GM11168 (cell line): Measurements from ENCODE around the gene MRPL19.

Experiments used
- in situ Hi-C: fragments of 300-500 bp; cut with MboI; formaldehyde crosslinking; loops from one replicate; pipeline ENCODE4 v1.12.0; 2022; ENCODE audit warnings: low sequenced_read_pairs; ENCODE audit not compliant: unreplicated experiment

Gene MRPL19

GRCh38 chr2:75646583-75647425, at the start of gene MRPL19:
MRPL19 (plus strand) TSS chr2:75646783; CDS start chr2:75646808, 25 bp downstream.
- in situ Hi-C loops: no loop called here

- in situ Hi-C loops: no loop called here
Observed at GRCh38 chr2:75596784-75597183, 49.8 kb upstream of the MRPL19 start.

GRCh38 chr2:75597949-75598348, 48.6 kb upstream of the MRPL19 start:
- in situ Hi-C loops: no loop called here

- in situ Hi-C loops: no loop called here
Observed at GRCh38 chr2:75598589-75599155, 47.9 kb upstream of the MRPL19 start.

DNA sequence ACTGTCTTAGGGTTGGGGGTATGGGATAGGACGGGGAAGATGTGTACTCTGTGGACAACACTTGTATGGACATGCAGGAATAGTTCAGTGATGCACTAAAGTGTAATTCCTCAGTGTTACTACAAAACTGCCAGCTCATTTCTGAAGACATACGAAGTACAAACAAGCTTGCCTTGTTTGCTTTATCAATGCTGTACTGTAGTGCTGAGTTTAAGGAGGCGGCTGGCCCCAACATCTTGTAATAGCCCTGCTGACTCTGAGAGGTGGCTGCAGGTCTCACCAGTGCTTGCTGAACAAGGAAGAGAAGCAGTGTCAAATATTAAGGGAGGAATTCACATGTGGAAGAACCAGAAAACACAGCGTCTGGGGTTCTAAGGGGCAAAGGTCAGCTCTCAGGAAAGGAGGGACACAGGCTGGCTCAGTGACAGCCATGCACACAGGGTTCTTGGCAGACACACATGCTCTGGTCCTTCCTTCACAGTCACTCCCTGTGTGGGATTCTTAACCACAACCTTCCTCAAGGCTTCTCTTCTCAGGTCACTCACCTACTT, 46.0 kb upstream of the MRPL19 start:
- in situ Hi-C loops: loop anchor here (25.0 kb wide), 3 partner anchors 138 to 688 kb away; no protein-coding TSS in a partner anchor

GRCh38 chr2:75602724-75603342, 43.8 kb upstream of the MRPL19 start:
- in situ Hi-C loops: loop anchor here (25.0 kb wide), 3 partner anchors 141 to 691 kb away; no protein-coding TSS in a partner anchor

DNA sequence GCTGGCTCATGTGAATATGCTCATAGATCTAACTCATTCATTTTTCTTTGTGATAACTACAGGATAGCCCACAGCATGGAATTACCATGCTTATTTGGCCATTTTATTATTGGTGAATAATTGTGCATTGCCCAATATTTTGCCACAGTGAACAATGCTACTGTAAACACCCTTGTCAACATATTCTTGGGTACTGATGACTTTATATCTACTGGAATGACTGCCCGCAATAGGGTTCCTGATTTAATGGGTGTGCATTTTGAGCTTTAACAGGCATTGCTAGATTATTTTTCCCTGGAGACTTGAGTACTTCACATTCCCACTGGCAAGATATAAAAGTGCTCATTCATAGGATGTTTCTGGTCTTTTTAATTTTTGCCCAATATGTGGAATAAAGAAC, 43.1 kb upstream of the MRPL19 start:
- in situ Hi-C loops: loop anchor here (25.0 kb wide), 3 partner anchors 141 to 691 kb away; no protein-coding TSS in a partner anchor

GRCh38 chr2:75604484-75604883, 42.1 kb upstream of the MRPL19 start:
- in situ Hi-C loops: loop anchor here (25.0 kb wide), 3 partner anchors 142 to 692 kb away; no protein-coding TSS in a partner anchor

GRCh38 chr2:75605770-75606529, 40.6 kb upstream of the MRPL19 start:
- in situ Hi-C loops: loop anchor here (25.0 kb wide), 3 partner anchors 144 to 694 kb away; no protein-coding TSS in a partner anchor

DNA sequence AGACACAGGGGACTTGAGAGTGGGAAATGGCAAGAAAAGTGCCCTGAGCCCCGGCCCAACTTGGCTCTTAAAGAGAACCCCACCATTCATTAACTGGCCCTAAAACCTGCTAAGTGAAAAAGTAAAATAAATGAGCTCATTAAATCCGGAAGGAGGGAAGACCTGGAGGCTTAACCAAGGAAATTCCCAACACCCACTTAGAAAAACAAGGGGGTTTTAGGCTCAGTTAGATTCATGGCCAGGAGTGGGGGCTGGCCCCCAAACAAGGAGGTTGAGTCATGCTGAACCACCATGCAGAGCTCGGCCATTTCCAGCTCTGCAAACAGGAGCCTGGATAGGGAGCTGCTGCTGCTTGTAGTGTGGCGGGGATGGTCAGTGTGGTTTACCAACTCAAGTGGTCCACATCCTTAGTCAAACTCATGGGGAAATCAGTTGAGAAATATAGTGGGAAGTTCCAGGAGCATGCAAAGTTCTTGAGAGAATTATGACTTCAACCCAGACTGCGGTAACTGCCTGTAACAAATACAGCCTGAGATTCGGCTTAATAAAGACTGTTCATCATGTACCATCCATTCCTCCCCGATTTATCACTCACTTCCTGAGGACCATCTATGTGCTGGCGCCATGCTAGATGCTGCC, 39.7 kb upstream of the MRPL19 start:
- in situ Hi-C loops: loop anchor here (25.0 kb wide), 3 partner anchors 145 to 695 kb away; no protein-coding TSS in a partner anchor

GRCh38 chr2:75607400-75607798, 39.2 kb upstream of the MRPL19 start:
- in situ Hi-C loops: loop anchor here (25.0 kb wide), 3 partner anchors 145 to 695 kb away; no protein-coding TSS in a partner anchor

DNA sequence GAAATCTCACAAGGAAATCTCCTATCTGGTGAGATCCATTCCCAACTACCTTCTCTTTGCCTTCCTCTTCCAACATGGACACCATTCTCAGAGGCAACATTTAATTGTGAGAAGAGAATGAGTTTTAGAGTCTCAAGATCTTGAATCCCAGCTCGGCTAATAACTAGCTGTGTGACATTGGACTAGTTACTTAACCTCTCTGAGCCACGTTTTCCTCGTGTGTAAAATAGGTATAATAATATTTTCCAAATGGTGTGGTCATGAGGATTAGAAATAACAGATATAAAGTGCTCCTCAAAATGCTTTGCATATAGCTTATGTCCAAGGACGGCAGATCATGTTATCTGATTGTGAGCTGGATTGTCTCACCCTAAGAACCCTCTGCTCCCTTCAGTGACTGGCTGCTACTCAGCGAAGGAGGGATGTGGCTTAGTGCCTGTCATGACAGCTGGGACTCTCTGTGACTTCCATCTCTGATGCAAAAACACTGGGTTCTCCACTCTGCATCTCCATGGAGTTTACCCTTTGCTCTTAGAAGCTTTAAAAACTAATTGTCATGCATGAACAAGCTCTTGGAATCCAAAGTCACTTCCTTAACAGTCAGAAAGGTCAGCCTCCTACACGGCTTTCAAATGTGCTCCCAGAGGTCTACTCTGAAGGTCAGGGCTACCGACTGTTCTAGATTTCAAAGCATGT, 38.4 kb upstream of the MRPL19 start:
- in situ Hi-C loops: loop anchor here (25.0 kb wide), 3 partner anchors 146 to 696 kb away; no protein-coding TSS in a partner anchor

DNA sequence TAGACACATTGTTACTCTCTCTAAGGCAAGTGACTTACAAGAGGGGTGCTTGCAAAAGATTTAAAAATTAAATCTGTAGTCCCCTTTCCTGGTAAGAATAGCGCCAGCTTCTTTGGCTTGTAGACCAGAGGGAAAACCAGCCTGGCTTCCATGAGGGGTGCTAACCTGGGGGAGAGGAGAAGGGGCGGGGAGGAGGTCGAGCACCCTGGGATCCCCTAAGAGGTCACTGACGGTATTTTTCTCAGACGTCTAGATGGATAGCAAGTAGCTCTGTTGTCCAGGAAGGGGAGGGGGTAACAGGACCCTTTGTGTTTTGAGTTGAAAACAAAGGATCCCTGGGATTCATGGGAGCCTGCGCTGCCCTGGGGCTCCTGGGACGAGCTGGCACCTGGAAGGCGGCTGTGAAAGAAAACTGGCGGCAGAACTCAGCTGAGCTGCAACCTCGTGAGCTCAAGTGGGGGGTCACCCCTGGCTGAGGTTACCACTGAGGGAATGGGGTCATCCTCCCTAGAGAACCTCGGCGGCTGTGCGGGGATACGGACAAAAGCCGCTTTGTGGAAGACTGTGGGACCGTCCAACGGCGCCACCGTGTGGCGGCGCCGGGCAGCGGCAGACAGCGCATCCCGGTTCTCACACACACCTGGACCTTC, 37.8 kb upstream of the MRPL19 start:
- in situ Hi-C loops: loop anchor here (25.0 kb wide), 3 partner anchors 147 to 697 kb away; no protein-coding TSS in a partner anchor

DNA sequence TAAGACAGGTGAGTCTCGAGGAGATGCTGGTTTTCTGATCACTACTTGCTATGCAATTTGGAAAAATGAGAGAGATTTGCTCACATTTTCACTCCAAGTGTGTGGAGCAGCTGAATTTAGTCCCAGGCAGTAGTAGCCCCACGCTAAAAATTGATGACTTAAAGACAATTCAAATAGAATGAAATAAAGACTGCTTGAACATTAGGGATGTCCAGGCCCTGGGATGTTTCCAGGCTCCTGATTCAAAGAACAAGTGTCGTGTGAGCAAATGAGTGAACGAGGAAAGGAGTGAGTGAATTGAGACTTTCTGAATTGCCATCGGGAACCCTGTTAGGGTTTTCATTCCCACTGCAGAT, 37.3 kb upstream of the MRPL19 start:
- in situ Hi-C loops: loop anchor here (25.0 kb wide), 3 partner anchors 147 to 697 kb away; no protein-coding TSS in a partner anchor

GRCh38 chr2:75609937-75610508, 36.6 kb upstream of the MRPL19 start:
- in situ Hi-C loops: loop anchor here (25.0 kb wide), 3 partner anchors 148 to 698 kb away; no protein-coding TSS in a partner anchor

GRCh38 chr2:75610671-75611070, 35.9 kb upstream of the MRPL19 start:
- in situ Hi-C loops: loop anchor here (25.0 kb wide), 3 partner anchors 148 to 698 kb away; no protein-coding TSS in a partner anchor

DNA sequence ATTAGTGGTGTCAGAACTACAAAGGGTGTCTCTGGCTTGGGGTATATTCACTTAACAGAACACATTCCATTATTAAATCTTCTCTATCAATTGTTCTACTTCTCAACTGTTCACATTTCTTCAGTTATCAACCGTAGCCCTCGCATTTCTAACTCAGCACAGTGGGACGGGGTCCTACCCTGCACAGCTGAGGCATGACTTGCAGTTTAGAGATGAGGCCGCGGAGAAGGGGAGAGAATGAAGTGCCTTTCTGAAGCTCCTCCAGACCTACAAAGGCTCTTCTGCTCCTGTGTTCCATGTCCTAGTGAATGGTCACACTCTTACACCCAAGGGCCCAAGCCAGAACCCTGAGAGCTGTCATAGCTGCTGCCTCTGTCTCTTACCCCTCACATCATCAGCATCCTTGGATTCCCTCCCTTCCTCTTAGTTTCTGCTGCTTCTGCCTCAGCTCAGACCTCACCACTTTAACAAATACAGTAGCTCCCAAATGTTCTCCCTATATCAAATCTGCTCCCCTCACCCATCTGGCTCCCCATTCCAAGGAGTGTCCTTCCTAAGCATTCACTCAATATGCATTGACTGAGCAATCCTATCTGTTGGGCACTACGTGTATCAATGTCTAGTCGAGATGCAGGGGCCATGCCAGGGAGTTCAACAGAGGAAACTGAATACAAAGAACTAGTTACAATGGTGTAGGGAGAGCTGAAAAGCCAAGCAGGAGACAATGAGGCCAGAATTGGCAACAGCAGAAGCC, 34.3 kb upstream of the MRPL19 start:
- in situ Hi-C loops: loop anchor here (25.0 kb wide), 3 partner anchors 150 to 700 kb away; no protein-coding TSS in a partner anchor
